GM21367 (cell line): ENCODE results near the gene TMEM150B.

Source experiments
- ATAC-seq: cut with Tn5 transposase; IDR thresholded peaks from one replicate; pipeline ENCODE4 v1.9.1; 2021; ENCODE audit not compliant: unreplicated experiment

The TMEM150B gene

GRCh38 chr19:55308281-55308680 is 16.9 kb downstream of the TMEM150B start:
- no peak for ATAC-seq

DNA sequence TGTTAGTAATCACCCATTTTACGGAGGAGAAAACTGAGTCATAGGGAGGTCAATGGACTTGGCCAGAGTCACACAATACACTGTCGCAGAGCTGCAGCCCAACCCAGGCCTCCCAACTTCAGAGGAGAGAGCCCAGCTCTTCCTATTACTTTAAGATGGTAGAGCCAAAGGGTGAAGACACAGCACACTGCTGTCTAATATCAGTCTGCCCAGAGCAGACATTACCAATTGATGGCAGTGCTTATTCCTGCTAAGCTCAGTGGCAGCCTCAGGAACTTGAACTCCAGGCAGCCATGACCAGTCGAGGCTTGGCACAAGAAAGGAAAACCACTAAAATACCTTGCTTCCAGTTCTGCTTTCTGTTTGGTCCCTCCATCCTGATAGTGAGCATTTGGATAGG is 18.4 kb downstream of the TMEM150B start:
- no peak for ATAC-seq

DNA sequence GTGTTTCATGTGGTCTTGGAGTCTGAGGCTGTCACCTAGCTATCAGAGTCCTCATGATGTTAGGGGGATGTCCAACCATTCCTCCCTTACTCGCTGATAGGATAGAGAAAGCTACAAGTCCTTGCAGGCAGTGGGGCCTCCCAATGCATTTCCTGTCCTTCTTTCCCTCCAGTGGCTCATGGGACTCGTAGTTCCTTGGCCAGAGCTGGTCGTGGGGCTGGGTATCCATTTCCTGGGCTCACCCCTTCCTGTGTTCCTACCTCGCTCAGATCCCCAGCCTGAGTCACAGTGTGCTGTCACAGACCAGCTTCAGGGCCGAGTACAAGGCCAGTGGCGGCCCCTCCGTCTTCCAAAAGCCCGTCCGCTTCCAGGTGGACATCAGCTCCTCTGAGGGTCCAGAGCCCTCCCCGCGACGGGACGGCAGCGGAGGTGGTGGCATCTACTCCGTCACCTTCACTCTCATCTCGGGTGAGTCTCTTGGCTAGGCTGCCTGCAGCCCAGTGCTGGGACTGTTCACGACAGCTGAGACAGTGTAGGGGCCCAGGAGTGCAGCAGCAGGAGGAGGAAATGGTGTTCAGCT is 19.1 kb downstream of the TMEM150B start:
- no peak for ATAC-seq

GRCh38 chr19:55305491-55305890 is 19.6 kb downstream of the TMEM150B start:
- no peak for ATAC-seq

- ATAC-seq: no peak
Measured at GRCh38 chr19:55304980-55305379, 20.2 kb downstream of the TMEM150B start.

GRCh38 chr19:55304279-55304978 is 20.7 kb downstream of the TMEM150B start:
- no peak for ATAC-seq

DNA sequence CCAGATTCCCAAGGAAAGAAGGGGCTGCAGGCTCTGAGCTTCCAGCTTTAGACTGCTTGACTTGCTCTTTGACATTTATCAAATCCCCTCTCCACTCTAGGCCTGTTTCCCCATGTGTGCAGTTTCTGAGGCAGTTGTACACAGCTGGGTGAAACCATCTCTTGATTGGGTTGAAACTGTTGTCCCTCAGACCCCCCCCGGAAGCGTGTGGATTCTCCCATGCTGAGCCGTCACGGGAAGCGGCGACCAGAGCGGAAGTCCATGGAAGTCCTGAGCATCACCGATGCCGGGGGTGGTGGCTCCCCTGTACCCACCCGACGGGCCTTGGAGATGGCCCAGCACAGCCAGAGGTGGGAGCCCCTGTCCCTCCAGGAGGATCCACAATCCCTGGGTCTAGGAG is 21.7 kb downstream of the TMEM150B start:
- ATAC-seq: no peak

- ATAC-seq: no peak
Measured at GRCh38 chr19:55302318-55302703, 22.8 kb downstream of the TMEM150B start.

DNA sequence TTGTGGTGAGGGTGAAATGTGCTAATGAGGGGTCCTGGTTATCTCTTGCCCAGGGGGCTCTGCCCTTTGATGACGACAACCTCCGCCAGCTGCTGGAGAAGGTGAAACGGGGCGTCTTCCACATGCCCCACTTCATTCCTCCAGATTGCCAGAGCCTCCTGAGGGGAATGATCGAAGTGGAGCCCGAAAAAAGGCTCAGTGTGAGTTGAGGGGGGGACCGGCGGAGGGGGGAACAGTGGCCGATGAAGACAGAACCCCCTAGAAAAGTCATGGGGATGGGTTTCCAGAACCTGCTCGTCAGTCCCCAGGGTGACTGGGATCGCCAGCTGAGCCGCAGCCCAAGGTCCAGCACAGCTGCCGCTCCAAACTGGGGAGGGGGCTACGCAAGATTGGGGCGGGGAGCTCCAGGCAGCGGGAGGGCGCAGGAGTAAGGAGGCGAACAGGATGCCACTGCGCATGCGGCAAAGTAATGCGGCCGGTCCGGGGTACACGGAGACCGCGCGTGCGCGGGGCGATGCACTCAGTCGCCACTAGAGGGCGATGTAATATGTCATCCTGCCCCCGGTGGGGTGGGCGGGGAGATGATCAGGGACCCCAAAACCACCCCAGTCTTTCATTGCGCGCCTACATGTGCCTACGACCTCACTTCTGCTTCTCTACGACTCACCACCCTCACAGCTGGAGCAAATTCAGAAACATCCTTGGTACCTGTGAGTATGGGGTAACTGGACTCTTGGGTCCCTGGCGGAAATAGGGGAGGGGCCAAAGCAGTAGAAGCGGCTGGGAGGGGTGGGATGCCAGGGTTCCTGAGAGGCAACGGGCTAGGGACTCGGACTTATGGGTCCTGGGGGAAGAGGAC is 23.5 kb downstream of the TMEM150B start:
- ATAC-seq: no peak

GRCh38 chr19:55300886-55301458 is 24.2 kb downstream of the TMEM150B start:
- no peak for ATAC-seq

- ATAC-seq: no peak
Measured at GRCh38 chr19:55299991-55300390, 25.1 kb downstream of the TMEM150B start.

DNA sequence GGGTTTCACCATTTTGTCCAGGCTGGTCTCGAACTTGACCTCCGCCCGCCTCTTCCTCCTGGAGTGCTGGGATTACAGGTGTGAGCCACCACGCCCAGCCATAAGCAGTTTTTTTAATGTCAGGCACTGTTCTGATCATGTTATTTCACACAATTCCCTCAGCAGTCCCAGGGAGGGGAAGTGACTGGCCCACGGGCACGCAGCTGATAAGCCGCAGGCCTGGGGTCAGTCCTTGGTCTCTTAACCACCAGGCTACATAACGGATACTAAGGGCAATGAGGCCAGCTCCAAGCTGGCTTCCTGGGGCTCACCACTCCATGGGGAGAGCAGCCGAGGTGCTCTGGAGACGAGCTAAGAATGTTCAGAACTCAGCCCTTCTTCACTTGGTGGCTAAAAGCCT is 27.9 kb downstream of the TMEM150B start:
- ATAC-seq: no peak

GRCh38 chr19:55289117-55289796 is 35.9 kb downstream of the TMEM150B start:
- no peak for ATAC-seq

GRCh38 chr19:55287361-55288079 is 37.6 kb downstream of the TMEM150B start:
- no peak for ATAC-seq

GRCh38 chr19:55285229-55285890 is 39.8 kb downstream of the TMEM150B start:
- ATAC-seq: no peak

- no peak for ATAC-seq
Measured at GRCh38 chr19:55284405-55285058, 40.6 kb downstream of the TMEM150B start.

- no peak for ATAC-seq
Measured at GRCh38 chr19:55283548-55284377, 41.4 kb downstream of the TMEM150B start, which contains the start of gene BRSK1. Gene BRSK1 (plus strand): TSS chr19:55283997. CDS start chr19:55284443, 446 bp downstream.
